Mammary epithelial cell (primary cell): ENCODE data around the gene GPR85.

ENCODE experiments used
- EZH2 ChIP-seq: IDR thresholded peaks from 2 replicates; pipeline ENCODE4 v1.6.1; 2012; ENCODE audit warnings: low read length, inconsistent platforms, borderline replicate concordance
- TF ChIP-seq, protein P1 (sequence below), 2 donors: IDR thresholded peaks in 1 of 2; conservative IDR thresholded peaks in 1 of 2; 2 replicates each; pipeline ENCODE4 v1.5.1; 2011 to 2012; ENCODE audit warnings: inconsistent platforms in 2 of 2, low read length in 2 of 2, mild to moderate bottlenecking in 2 of 2, control low read depth in 1 of 2, low read depth in 1 of 2; ENCODE audit not compliant: insufficient read depth in 1 of 2; ENCODE audit errors: extremely low read depth in 1 of 2

DNA sequence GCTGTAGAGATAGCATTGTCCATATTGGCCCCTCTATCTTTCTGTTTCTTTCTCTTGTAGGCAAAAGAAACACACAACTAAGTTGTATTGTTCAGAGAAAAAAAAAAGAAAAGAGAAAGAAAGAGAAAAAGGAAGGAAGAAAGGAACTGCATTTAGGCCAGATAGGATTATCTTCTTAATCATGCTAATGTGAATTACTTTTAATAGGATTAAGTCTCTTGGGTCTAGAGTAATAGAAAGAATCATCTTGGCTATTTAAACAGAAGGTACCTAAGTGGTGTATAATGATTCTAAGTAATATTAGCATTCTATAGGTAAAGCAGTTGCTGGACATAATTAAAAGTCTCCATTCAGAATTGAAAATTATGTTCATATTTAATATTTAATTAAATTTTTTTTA, 42.2 kb downstream of the GPR85 start:
- TF ChIP-seq, protein P1, sequence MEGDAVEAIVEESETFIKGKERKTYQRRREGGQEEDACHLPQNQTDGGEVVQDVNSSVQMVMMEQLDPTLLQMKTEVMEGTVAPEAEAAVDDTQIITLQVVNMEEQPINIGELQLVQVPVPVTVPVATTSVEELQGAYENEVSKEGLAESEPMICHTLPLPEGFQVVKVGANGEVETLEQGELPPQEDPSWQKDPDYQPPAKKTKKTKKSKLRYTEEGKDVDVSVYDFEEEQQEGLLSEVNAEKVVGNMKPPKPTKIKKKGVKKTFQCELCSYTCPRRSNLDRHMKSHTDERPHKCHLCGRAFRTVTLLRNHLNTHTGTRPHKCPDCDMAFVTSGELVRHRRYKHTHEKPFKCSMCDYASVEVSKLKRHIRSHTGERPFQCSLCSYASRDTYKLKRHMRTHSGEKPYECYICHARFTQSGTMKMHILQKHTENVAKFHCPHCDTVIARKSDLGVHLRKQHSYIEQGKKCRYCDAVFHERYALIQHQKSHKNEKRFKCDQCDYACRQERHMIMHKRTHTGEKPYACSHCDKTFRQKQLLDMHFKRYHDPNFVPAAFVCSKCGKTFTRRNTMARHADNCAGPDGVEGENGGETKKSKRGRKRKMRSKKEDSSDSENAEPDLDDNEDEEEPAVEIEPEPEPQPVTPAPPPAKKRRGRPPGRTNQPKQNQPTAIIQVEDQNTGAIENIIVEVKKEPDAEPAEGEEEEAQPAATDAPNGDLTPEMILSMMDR (conservative IDR thresholded peaks at IDR 0.05 in 1 of 2, IDR thresholded peaks at IDR 0.05 in 1 of 2; ENCODE audit: extremely low read depth in 1 of 2, insufficient read depth in 1 of 2, low read depth in 1 of 2, low read length in 2 of 2), result no peak
- TF ChIP-seq EZH2, result no peak
